Suppressor macrophage treated with lipopolysaccharide for 4 hours (primary cell): Measurements from ENCODE around the gene ISYNA1.

Source experiments
- DNase-seq: peaks from one replicate; pipeline ENCODE4 v3.0.0-alpha.2; 2020

The ISYNA1 gene

DNA sequence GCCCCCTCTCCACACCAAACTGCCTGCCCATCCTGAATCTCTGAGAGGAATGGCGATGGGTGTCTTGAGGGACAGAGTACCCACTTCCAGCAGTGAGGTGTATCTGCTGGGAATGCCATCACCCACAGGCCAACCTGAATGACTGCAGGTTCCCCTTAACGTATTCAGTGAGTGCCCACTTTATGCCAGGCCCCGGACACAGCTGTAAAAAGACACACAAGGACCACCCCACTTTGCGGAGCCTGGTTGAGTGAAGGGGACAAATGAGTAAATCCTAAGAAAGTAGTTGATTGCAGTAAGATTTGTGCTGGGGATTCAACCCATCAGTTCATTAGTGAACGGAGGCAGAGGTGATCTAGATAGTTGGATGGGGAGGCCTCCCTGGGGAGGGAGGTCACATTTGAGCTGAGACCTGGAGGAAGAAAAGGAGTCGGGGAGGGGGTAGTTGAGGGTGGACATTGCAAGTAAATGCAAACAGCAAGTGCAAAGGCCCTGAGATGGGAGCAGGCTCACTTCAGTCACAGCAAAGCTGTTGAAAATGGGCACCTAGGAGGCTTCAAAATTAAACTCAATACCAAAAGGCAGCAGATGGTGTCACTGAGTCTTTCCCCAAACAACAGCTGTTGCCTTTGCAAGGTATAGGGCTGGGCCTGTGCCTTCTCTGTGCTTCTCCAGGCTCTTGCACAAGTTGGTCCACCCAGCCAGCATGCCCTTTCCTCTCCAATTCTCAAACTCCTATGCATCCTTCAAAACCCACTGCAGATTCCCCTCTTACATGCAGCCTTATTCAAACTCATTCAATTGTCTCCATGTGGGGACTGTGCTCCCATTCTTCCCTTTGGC, 47.6 kb downstream of the ISYNA1 start:
- no peak for DNase-seq

DNA sequence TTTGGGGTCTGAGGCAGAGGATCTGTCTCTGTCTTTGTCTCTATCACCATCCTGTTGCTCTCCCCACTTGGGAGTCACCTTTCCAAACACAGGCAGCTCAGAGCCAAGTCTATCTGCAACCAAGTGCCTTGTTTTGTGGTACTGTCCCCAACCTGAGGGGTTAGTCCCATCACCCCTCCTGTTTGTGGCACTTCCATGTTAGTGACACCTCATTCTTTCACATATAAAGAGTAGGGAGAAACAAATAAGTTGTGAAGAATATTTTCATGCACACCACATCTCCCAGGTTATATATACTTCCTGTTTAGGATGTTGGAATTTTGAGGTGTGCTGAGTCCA, 48.2 kb downstream of the ISYNA1 start:
- no peak for DNase-seq

DNA sequence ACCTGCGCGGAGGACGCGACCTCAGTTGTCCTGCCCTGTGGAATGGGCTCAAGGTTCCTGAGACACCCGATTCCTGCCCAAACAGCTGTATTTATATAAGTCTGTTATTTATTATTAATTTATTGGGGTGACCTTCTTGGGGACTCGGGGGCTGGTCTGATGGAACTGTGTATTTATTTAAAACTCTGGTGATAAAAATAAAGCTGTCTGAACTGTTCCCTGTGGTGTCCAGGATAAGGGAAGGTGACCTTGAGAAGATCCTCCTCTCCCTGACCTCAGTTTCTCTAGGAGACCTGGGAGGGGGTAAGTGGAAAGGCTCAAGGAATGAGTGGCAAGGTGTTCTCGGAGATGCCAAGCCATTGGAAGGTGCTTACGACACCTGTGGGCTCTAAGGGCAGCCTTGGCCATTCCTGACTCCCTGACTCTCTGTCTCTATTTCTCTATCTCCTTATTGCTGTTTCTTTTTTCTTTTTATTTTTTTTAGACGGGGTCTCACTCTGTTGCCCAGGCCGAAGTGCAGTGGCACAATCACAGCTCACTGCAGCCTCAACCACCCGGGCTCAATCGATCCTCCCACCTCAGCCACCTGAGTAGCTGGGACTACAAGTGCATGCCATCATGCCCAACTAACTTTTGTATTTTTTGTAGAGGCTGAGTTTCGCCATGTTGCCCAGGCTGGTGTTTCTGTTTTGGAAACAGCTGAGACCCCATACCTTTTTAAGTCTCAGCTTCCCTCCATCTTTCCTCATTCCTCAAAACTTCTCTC, 48.8 kb downstream of the ISYNA1 start:
- DNase-seq: no peak

DNA sequence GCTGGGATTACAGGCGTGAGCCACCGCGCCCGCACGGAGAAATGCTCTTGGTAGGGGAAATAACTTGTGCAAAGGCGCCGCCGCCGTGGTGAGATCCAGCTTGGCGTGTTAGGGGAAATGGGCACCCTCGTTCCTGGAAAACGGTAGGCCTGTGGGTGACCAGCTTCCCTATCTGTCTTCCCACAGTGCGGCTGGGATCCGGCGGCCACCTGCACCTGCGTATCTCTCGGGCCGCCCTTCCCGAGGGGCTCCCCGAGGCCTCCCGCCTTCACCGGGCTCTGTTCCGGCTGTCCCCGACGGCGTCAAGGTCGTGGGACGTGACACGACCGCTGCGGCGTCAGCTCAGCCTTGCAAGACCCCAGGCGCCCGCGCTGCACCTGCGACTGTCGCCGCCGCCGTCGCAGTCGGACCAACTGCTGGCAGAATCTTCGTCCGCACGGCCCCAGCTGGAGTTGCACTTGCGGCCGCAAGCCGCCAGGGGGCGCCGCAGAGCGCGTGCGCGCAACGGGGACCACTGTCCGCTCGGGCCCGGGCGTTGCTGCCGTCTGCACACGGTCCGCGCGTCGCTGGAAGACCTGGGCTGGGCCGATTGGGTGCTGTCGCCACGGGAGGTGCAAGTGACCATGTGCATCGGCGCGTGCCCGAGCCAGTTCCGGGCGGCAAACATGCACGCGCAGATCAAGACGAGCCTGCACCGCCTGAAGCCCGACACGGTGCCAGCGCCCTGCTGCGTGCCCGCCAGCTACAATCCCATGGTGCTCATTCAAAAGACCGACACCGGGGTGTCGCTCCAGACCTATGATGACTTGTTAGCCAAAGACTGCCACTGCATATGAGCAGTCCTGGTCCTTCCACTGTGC, 49.6 kb downstream of the ISYNA1 start:
- DNase-seq: peak; percentile 91

DNA sequence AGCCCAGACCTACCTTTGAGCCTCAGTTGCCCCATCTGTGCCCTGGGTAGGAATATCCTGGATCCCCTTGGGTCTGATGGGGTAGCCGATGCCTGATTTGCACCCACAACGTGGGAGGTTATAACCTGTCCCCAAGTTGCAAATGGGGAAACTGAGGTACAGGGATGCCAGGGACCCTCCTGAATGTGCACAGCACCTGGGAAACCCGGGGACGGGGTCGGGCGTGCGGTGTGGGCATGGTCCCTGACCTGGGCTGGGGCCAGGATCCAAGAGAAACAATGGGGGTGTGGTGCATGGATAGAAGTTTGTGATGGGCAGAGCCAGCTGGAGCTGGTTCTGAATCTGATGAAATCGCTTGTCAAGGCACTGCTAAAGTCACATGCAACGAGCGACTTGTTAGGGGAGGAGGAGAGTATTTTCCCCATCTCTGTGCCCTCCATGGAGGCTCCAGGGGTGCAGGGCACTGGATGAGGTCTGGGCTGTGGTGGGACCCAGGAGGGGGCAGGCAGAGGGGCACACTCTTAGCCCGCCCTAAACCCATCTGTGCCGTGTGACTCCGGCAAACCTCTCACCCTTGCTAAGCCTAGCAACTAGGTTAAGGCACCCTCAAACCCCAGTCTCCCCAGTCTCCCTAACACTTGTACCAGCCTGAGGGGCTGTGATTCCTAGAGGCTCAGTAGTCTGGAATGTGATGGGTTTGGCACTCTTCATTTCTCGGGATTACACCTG, 51.2 kb downstream of the ISYNA1 start:
- peak; percentile 47 for DNase-seq

DNA sequence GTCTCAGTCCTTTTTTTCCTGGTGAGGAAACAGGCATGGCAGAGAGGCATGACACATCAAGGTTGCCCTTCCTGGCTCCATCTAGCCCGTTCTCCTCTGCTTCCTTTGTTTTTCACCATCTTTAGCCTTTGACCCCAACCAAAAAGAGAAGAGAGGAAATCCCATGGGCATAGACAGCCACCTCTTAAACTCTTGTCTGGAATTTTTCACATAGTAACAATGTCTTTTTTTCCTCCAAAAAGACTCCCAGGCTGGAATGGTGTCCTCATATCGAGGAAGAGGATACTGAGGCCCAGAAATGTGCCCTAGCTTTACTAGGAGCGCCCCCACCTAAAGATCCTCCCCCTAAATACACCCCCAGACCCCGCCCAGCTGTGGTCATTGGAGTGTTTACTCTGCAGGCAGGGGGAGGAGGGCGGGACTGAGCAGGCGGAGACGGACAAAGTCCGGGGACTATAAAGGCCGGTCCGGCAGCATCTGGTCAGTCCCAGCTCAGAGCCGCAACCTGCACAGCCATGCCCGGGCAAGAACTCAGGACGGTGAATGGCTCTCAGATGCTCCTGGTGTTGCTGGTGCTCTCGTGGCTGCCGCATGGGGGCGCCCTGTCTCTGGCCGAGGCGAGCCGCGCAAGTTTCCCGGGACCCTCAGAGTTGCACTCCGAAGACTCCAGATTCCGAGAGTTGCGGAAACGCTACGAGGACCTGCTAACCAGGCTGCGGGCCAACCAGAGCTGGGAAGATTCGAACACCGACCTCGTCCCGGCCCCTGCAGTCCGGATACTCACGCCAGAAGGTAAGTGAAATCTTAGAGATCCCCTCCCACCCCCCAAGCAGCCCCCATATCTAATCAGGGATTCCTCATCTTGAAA, 52.0 kb downstream of the ISYNA1 start, which contains the start of gene GDF15:
Gene GDF15, plus strand, starts transcription at position 484 of the 868 bp plus-strand sequence. Its CDS starts 32 bp downstream, at position 516.
- peak; percentile 64 for DNase-seq

DNA sequence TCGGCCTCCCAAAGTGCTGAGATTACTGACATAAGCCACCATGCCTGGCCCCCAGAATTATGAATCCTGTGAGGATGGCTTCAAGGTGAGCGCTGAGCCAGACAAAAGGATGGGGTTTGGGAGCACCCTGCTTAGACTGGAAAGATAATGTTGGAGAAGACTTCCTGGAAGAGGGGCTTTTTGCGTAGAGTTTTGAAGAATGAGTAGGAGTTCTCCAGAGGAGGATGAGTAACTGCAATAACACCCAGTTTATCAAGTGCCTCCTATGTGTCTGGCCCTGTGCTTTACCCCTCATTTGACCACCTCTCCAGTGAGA, 52.6 kb downstream of the ISYNA1 start:
- DNase-seq: no peak

DNA sequence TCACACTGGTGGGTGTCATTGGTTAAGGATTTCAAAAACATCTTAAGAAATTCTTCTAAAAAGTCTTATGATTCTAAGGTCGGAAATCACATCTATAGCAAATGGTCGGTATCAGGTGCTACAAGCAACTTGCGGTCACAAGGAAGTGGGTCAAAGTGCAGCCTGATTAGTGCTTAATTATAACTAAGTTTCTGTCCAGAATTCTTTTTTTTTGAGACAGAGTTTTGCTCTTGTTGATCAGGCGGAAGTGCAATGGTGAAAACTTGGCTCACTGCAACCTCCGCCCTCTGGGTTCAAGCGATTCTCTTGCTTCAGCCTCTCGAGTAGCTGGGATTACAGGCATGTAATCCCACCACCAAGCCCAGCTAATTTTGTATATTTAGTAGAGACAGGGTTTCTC, 53.2 kb downstream of the ISYNA1 start:
- DNase-seq: no peak
